T47D (cell line): ENCODE results near the gene ST3GAL3.

Experiments used
- DNase-seq, 2 experiments: peaks; one replicate each; pipeline versions ENCODE4 v3.0.0 to v3.0.0-alpha.2; 2011 to 2012; ENCODE audit warnings: low read depth in 1 of 2, low spot score in 1 of 2
- JUND ChIP-seq: IDR thresholded peaks from 2 replicates; pipeline ENCODE4 v1.6.1; 2012; ENCODE audit warnings: low read depth
- in situ Hi-C: cut with HindIII; loops from 2 replicates; pipeline ENCODE4 v1.10.0; 2016; ENCODE audit warnings: low sequenced_read_pairs, low pct_unique_long_range_greater_than_20kb

The ST3GAL3 gene

GRCh38 chr1:43707190-43708001, at the start of gene ST3GAL3:
ST3GAL3 (plus strand) TSS chr1:43707536; CDS start chr1:43736263, 28,727 bp downstream.
- peak; percentile 82 to 89 for DNase-seq
- TF ChIP-seq JUND, result no peak; the same call in 1 of the 2 replicates
- in situ Hi-C loops, result no loop called here

GRCh38 chr1:43659212-43660166, 47.8 kb upstream of the ST3GAL3 start:
- DNase-seq, result no peak
- in situ Hi-C loops, result no loop called here
- no peak for TF ChIP-seq JUND

- in situ Hi-C loops, result no loop called here
- no peak for TF ChIP-seq JUND
- DNase-seq, result no peak
Observed at GRCh38 chr1:43660355-43660754, 47.0 kb upstream of the ST3GAL3 start.

GRCh38 chr1:43664369-43664768, 43.0 kb upstream of the ST3GAL3 start:
- DNase-seq, result no peak
- no peak for TF ChIP-seq JUND
- in situ Hi-C loops, result no loop called here

- DNase-seq, result no peak
- no peak for TF ChIP-seq JUND
- in situ Hi-C loops, result no loop called here
Observed at GRCh38 chr1:43666608-43667007, 40.7 kb upstream of the ST3GAL3 start.

- no peak for TF ChIP-seq JUND
- no peak for DNase-seq
- in situ Hi-C loops, result no loop called here
Observed at GRCh38 chr1:43668956-43669355, 38.4 kb upstream of the ST3GAL3 start.

GRCh38 chr1:43669878-43670277, 37.5 kb upstream of the ST3GAL3 start:
- no peak for DNase-seq
- no peak for TF ChIP-seq JUND
- in situ Hi-C loops, result no loop called here

GRCh38 chr1:43671193-43671592, 36.1 kb upstream of the ST3GAL3 start:
- TF ChIP-seq JUND, result no peak
- in situ Hi-C loops, result no loop called here
- DNase-seq, result no peak

- no peak for DNase-seq
Observed at GRCh38 chr1:43671626-43672330, 35.6 kb upstream of the ST3GAL3 start.

GRCh38 chr1:43673261-43673660, 34.1 kb upstream of the ST3GAL3 start:
- in situ Hi-C loops, result no loop called here
- no peak for TF ChIP-seq JUND
- no peak for DNase-seq

More at GRCh38 chr1:43671626-43672330, 35.6 kb upstream of the ST3GAL3 start:
- in situ Hi-C loops, result no loop called here
- no peak for TF ChIP-seq JUND

GRCh38 chr1:43678940-43679339, 28.4 kb upstream of the ST3GAL3 start:
- no peak for TF ChIP-seq JUND
- in situ Hi-C loops, result no loop called here
- no peak for DNase-seq

GRCh38 chr1:43683560-43683959, 23.8 kb upstream of the ST3GAL3 start:
- no peak for TF ChIP-seq JUND

More at GRCh38 chr1:43683560-43683959, 23.8 kb upstream of the ST3GAL3 start:
- DNase-seq, result no peak
- in situ Hi-C loops, result no loop called here
